HepG2 (cell line): ENCODE measurements around the gene CSNK1A1. TPM values are rescaled to one million over a fixed set of nuclear protein-coding genes. Genes with fewer than 3 reads are reported as not detected.

Experiments
- ADNP ChIP-seq: sonication (generic); formaldehyde crosslinking; IDR thresholded peaks from 2 replicates; pipeline ENCODE4 v1.4.0; 2020; ENCODE audit warnings: missing genetic modification reagents
- EED ChIP-seq: sonication (generic); formaldehyde crosslinking; IDR thresholded peaks from 2 replicates; pipeline ENCODE4 v1.5.0; 2020; ENCODE audit warnings: mild to moderate bottlenecking, missing genetic modification reagents
- FOXK1 ChIP-seq: sonication (generic); formaldehyde crosslinking; IDR thresholded peaks from 2 replicates; pipeline ENCODE4 v1.4.0; 2020; ENCODE audit warnings: low read depth, missing genetic modification reagents, borderline replicate concordance
- HDAC2 ChIP-seq: sonication (generic); formaldehyde crosslinking; IDR thresholded peaks from 2 replicates; pipeline ENCODE4 v1.4.0; 2020; ENCODE audit warnings: missing genetic modification reagents
- HMG20A ChIP-seq: IDR thresholded peaks from 2 replicates; pipeline ENCODE4 v1.6.1; 2016; ENCODE audit warnings: borderline replicate concordance
- KAT7 ChIP-seq: IDR thresholded peaks from 2 replicates; pipeline ENCODE4 v1.6.1; 2018; ENCODE audit warnings: borderline replicate concordance, missing compliant biosample characterization
- MAZ ChIP-seq, 2 experiments: sonication (generic) in 1 of 2; formaldehyde crosslinking in 1 of 2; IDR thresholded peaks; 2 replicates each; pipeline versions ENCODE4 v1.5.0 to v1.6.1; 2012 to 2020; ENCODE audit warnings: low read depth in 2 of 2, mild to moderate bottlenecking in 2 of 2, borderline replicate concordance in 1 of 2, improper control_type of control experiment in 1 of 2, low read length in 1 of 2, missing genetic modification reagents in 1 of 2, moderate library complexity in 1 of 2
- RBFOX2 ChIP-seq: fragments of 200-400 bp; formaldehyde crosslinking; IDR thresholded peaks from 2 replicates; pipeline ENCODE4 v1.6.1; 2017; ENCODE audit warnings: low read depth, mild to moderate bottlenecking, low read length
- SP2 ChIP-seq: sonication (generic); formaldehyde crosslinking; IDR thresholded peaks from 2 replicates; pipeline ENCODE4 v1.5.1; 2020; ENCODE audit warnings: mild to moderate bottlenecking, missing genetic modification reagents
- YEATS4 ChIP-seq: sonication (generic); formaldehyde crosslinking; IDR thresholded peaks from 2 replicates; pipeline ENCODE4 v1.4.0; 2020; ENCODE audit warnings: missing genetic modification reagents, borderline replicate concordance
- ZEB1 ChIP-seq: IDR thresholded peaks from 2 replicates; pipeline ENCODE4 v1.6.1; 2012; ENCODE audit warnings: mild to moderate bottlenecking, low read depth, inconsistent platforms; ENCODE audit not compliant: insufficient replicate concordance
- ZNF3 ChIP-seq: IDR thresholded peaks from 2 replicates; pipeline ENCODE4 v1.7.0; 2017; ENCODE audit warnings: inconsistent platforms
- ZNF768 ChIP-seq: sonication (generic); formaldehyde crosslinking; IDR thresholded peaks from 2 replicates; pipeline ENCODE4 v1.4.0; 2020; ENCODE audit warnings: missing genetic modification reagents
- ZNF784 ChIP-seq: sonication (generic); formaldehyde crosslinking; IDR thresholded peaks from 2 replicates; pipeline ENCODE4 v1.5.1; 2020; ENCODE audit warnings: missing genetic modification reagents, mild to moderate bottlenecking, borderline replicate concordance
- polyA plus RNA-seq, 8 experiments: library from polyadenylated mRNA; depleted of rRNA in 3 of 8; stranded (reverse) in 7 of 8; unstranded in 1 of 8; fragments of >200 nt; fragmentation: Illumina TruSeq in 4 of 8; extraction: Trizol in 4 of 8; gene quantifications; 2 replicates each; pipeline versions ENCODE4 v1.2.1 to v1.2.3, GENCODE V29; 2011 to 2016; ENCODE audit warnings: low read depth in 4 of 8, missing spikeins in 1 of 8, mixed read lengths in 1 of 8; ENCODE audit not compliant: insufficient read depth in 1 of 8
- total RNA-seq, 5 experiments: library from RNA; depleted of rRNA; stranded (reverse); fragments of >200 nt; fragmentation: Illumina TruSeq; extraction: Trizol; gene quantifications; 2 replicates each; pipeline ENCODE4 v1.2.3, GENCODE V29; 2016; ENCODE audit warnings: low read depth in 1 of 5
- TF ChIP-seq, protein P1 (sequence below): sonication (generic); formaldehyde crosslinking; IDR thresholded peaks from 2 replicates; pipeline ENCODE4 v1.4.0; 2020; ENCODE audit warnings: mild to moderate bottlenecking, missing genetic modification reagents, borderline replicate concordance
- TF ChIP-seq, protein P2 (sequence below): sonication (generic); formaldehyde crosslinking; IDR thresholded peaks from 2 replicates; pipeline ENCODE4 v1.8.0; 2022; ENCODE audit warnings: missing genetic modification reagents, mild to moderate bottlenecking, borderline replicate concordance
- TF ChIP-seq, protein P3 (sequence below): IDR thresholded peaks from 2 replicates; pipeline ENCODE4 v1.6.1; 2016; ENCODE audit warnings: missing compliant biosample characterization, missing genetic modification reagents, borderline replicate concordance

The CSNK1A1 gene
- total and polyA plus RNA-seq, 2 of the 13 experiments (the other 11 are each of a cell fraction or from before 2014, with no cell fraction given), result 89.0 to 149 TPM

DNA sequence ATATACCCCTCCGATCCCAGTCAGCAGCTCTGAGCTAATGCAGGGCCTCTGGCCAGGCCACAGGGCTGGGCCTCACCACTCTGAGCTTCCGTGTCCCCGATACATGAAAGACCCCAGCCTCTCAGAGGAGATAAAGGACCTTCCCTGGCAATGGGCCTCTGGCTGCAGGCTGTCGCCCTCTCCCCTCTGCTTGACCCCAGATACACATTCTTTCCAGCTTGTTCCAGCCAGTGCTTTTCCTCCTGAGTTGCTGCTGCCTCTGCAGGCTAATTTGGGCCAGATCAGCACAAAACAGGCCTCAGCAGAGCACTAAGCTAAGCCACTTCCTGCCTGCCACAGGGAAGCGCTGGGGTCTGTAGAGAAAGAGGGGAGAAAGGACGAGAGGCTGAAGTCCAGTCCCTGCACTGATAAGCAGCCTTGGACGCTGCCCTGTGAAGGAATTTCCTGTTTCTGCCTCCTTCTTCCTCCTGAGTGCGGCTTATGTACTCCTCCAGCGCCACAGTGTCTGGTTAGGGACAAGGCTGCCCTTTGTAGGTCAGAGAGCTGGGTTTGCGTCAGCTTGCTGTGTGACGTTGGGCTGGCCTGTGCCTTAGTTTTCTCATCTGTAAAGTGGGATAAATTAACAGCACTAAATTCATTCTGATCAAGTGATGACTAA is 99.1 kb downstream of the CSNK1A1 start (continued):
- TF ChIP-seq, protein P1, sequence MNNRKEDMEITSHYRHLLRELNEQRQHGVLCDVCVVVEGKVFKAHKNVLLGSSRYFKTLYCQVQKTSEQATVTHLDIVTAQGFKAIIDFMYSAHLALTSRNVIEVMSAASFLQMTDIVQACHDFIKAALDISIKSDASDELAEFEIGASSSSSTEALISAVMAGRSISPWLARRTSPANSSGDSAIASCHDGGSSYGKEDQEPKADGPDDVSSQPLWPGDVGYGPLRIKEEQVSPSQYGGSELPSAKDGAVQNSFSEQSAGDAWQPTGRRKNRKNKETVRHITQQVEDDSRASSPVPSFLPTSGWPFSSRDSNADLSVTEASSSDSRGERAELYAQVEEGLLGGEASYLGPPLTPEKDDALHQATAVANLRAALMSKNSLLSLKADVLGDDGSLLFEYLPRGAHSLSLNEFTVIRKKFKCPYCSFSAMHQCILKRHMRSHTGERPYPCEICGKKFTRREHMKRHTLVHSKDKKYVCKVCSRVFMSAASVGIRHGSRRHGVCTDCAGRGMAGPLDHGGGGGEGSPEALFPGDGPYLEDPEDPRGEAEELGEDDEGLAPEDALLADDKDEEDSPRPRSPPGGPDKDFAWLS (CRISPR knock-in tag), result no peak
- TF ChIP-seq YEATS4 (peak; percentile 72), HMG20A (CRISPR knock-in tag) (peak; percentile 67; the same call in 1 of the 2 replicates), EED (CRISPR knock-in tag) (no peak), KAT7 (CRISPR knock-in tag) (no peak), ZNF3 (CRISPR knock-in tag) (peak; percentile 70), ADNP (CRISPR knock-in tag) (peak; percentile 99), MAZ (IDR thresholded peaks at IDR 0.05; ENCODE audit: borderline replicate concordance, low read depth, low read length) (no peak; the same call in 1 of the 2 replicates), MAZ (CRISPR knock-in tag; IDR thresholded peaks at IDR 0.05; ENCODE audit: low read depth) (no peak), RBFOX2 (0 out of 2 replicates have a peak, but pooled peaks have one; percentile 32), FOXK1 (CRISPR knock-in tag) (peak; percentile 37; the same call in 1 of the 2 replicates), ZNF784 (CRISPR knock-in tag) (0 out of 2 replicates have a peak, but pooled peaks have one; percentile 68), SP2 (CRISPR knock-in tag) (no peak), ZNF768 (peak; percentile 97), HDAC2 (peak; percentile 95), ZEB1 (peak; percentile 64)
- TF ChIP-seq, protein P2, sequence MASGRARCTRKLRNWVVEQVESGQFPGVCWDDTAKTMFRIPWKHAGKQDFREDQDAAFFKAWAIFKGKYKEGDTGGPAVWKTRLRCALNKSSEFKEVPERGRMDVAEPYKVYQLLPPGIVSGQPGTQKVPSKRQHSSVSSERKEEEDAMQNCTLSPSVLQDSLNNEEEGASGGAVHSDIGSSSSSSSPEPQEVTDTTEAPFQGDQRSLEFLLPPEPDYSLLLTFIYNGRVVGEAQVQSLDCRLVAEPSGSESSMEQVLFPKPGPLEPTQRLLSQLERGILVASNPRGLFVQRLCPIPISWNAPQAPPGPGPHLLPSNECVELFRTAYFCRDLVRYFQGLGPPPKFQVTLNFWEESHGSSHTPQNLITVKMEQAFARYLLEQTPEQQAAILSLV (CRISPR knock-in tag), result no peak
- TF ChIP-seq, protein P3, sequence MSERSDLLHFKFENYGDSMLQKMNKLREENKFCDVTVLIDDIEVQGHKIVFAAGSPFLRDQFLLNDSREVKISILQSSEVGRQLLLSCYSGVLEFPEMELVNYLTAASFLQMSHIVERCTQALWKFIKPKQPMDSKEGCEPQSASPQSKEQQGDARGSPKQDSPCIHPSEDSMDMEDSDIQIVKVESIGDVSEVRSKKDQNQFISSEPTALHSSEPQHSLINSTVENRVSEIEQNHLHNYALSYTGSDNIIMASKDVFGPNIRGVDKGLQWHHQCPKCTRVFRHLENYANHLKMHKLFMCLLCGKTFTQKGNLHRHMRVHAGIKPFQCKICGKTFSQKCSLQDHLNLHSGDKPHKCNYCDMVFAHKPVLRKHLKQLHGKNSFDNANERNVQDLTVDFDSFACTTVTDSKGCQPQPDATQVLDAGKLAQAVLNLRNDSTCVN (CRISPR knock-in tag), result no peak
